ENCODE measurements around the gene DNAH11. TPM values are rescaled to one million over a fixed set of nuclear protein-coding genes. Genes with fewer than 3 reads are reported as not detected.

Gene DNAH11
- total RNA-seq, 1 experiment from 2014 or later = 0.39 TPM

DNA sequence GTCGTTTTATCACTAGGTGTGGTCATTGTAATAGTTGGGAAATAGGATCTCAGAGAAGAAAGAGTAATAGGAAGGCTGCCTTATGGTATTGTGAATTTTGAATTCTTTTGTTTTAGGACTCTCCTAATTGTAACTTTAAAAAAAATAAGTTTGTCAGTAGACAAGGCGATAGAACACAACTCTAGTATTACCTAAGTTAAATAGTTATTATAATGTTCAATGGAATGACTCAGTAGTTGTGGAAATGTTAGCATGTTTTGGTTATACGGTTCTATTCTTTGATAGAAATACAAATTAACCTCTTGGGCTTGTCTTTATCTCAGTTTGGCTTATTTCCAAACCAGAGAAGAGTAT lies 1.4 kb downstream of the DNAH11 start:
- Histone ChIP-seq H3K9ac (ENCODE audit: low read length) (no peak overlapping the region), H3K4me3 (replicated peaks in 1 of 2; ENCODE audit: low read depth in 1 of 2, low read length in 2 of 2) (no peak overlapping the region), H3K27ac (ENCODE audit: low read depth, low read length) (no peak overlapping the region), H3K36me3 (ENCODE audit: control insufficient read depth in 1 of 2, insufficient read depth in 2 of 2, low read length in 2 of 2) (no peaks in the 10 kb centered on the region), H3K79me2 (ENCODE audit: insufficient read depth, low read length) (no peaks in the 10 kb centered on the region), H3K27me3 (ENCODE audit: insufficient read depth, low read length) (no peaks in the 10 kb centered on the region), H3K9me2 (ENCODE audit: insufficient read depth) (no peaks in the 10 kb centered on the region), H3K9me3 (ENCODE audit: control insufficient read depth in 1 of 2, insufficient read depth in 1 of 2, low read depth in 1 of 2, low read length in 2 of 2) (no peaks in the 10 kb centered on the region), H3K4me2 (ENCODE audit: low read length) (no peak overlapping the region), H3K4me1 (ENCODE audit: control insufficient read depth in 1 of 2, insufficient read depth in 2 of 2, low read length in 2 of 2) (no peaks in the 10 kb centered on the region), H4K20me1 (ENCODE audit: insufficient read depth) (no peaks in the 10 kb centered on the region), H2AFZ (ENCODE audit: low read depth, low read length, poor library complexity, severe bottlenecking) (no peak overlapping the region)
- intact Hi-C loops (cut with micrococcal nuclease) = no loop called here
- TF ChIP-seq SP1 (IDR thresholded peaks at IDR 0.05; ENCODE audit: low read depth) (no peak), CTCF (IDR thresholded peaks at IDR 0.05 in 2 of 3, conservative IDR thresholded peaks at IDR 0.05 in 1 of 3; ENCODE audit: borderline replicate concordance in 1 of 3, insufficient read depth in 1 of 3, low read depth in 2 of 3, low read length in 2 of 3) (no peak), FOSL1 (IDR thresholded peaks at IDR 0.05; ENCODE audit: low read depth) (no peak), POLR2AphosphoS5 (IDR thresholded peaks at IDR 0.05; ENCODE audit: low read depth, low read length) (no peak), POLR2A (IDR thresholded peaks at IDR 0.05; ENCODE audit: borderline replicate concordance, extremely low read depth, insufficient read depth, insufficient read length) (no peak), CEBPB (IDR thresholded peaks at IDR 0.05; ENCODE audit: low read depth) (no peak), ZFX (IDR thresholded peaks at IDR 0.05) (no peak), ZBTB33 (IDR thresholded peaks at IDR 0.05; ENCODE audit: extremely low read depth, insufficient replicate concordance, low read length) (no peak), EGR1 (IDR thresholded peaks at IDR 0.05; ENCODE audit: low read depth) (no peak), ELF1 (IDR thresholded peaks at IDR 0.05; ENCODE audit: borderline replicate concordance, low read depth) (no peak), YY1 (IDR thresholded peaks at IDR 0.05; ENCODE audit: extremely low read depth, insufficient replicate concordance, low read depth, low read length) (no peak), TCF7L2 (IDR thresholded peaks at IDR 0.05; ENCODE audit: borderline replicate concordance, extremely low read depth, insufficient read depth, insufficient read length) (no peak), RAD21 (IDR thresholded peaks at IDR 0.05; ENCODE audit: low read depth) (no peak), ATF3 (IDR thresholded peaks at IDR 0.05) (no peak), SRF (IDR thresholded peaks at IDR 0.05; ENCODE audit: low read depth) (no peak), ZNF274 (IDR thresholded peaks at IDR 0.05; ENCODE audit: low read depth, low read length) (no peak), EZH2phosphoT487 (IDR thresholded peaks at IDR 0.05; ENCODE audit: borderline replicate concordance) (no peak), CBX3 (IDR thresholded peaks at IDR 0.05; ENCODE audit: low read depth) (no peak)
- ChIA-PET CTCF (no interaction called here), POLR2A (no interaction called here), RAD21 (ENCODE audit: low non-redundant PET in 1 of 2, low total read pairs in 2 of 2, uncharacterized antibody in 2 of 2, unreplicated experiment in 2 of 2) (no interaction called here)
- DNase-seq (ENCODE audit: low read depth, low spot score) (no peak), ATAC-seq (no peak)
- BruUV-seq (replicated peaks) = no TSS peak

All from HCT116 (cell line).